Mucosa of descending colon (tissue), 3 donors: ENCODE measurements around the gene PDGFB. TPM values are rescaled to one million over a fixed set of nuclear protein-coding genes. Genes with fewer than 3 reads are reported as not detected.

Experiments used
- ATAC-seq: fragments of 200-7000 bp; cut with Tn5 transposase; one replicate; pipeline ENCODE4 v1.9.1; 2020; ENCODE audit warnings: mild to moderate bottlenecking, moderate library complexity
- DNase-seq, 3 donors: peaks; one replicate each; pipeline ENCODE4 v3.0.0-alpha.2; 2020
- H3K36me3 ChIP-seq: fragments of 200-600 bp; one replicate; pipeline ENCODE4 v1.8.0; 2021; ENCODE audit warnings: low read depth, mild to moderate bottlenecking
- H3K4me1 ChIP-seq: fragments of 200-600 bp; one replicate; pipeline ENCODE4 v1.8.0; 2021; ENCODE audit warnings: low read depth, mild to moderate bottlenecking
- H3K4me3 ChIP-seq: fragments of 200-600 bp; one replicate; pipeline ENCODE4 v1.8.0; 2021; ENCODE audit warnings: mild to moderate bottlenecking
- H3K9me3 ChIP-seq: fragments of 200-600 bp; one replicate; pipeline ENCODE4 v1.8.0; 2021; ENCODE audit warnings: mild to moderate bottlenecking
- intact Hi-C, 2 donors: fragments of 100-400 bp; cut with DNase I in 1 of 2; cut with micrococcal nuclease in 1 of 2; formaldehyde crosslinking; loops; one replicate each; pipeline versions ENCODE4 v1.11.0 to v1.11.1; 2022; cut with DNase I, micrococcal nuclease
- total RNA-seq, 3 donors: library from RNA; stranded (reverse); fragmentation: NEBNext Ultra II Directional in 2 of 3; extraction: Animal tissue kit (Norgen Biotek cat#: 25700) in 2 of 3; gene quantifications; one replicate each; pipeline versions ENCODE4 v1.2.1 to v1.2.4, GENCODE V29; 2021 to 2023
- TF ChIP-seq, protein P1 (sequence below): fragments of 200-600 bp; IDR thresholded peaks from one replicate; pipeline ENCODE4 v1.8.0; 2022; ENCODE audit warnings: antibody characterized with exemption, mild to moderate bottlenecking
- donor health status: DM: no; HTN: no; CAD: no; lungs with moderate emphysema.
- donor health status: DM: no; HTN: no; CAD: no.
- donor health status: DM: no; HTN: yes; CAD: no.

Gene PDGFB
- total RNA-seq, 3 donors from 2014 or later = 1.8 to 16.6 (median 5.4) TPM

DNA sequence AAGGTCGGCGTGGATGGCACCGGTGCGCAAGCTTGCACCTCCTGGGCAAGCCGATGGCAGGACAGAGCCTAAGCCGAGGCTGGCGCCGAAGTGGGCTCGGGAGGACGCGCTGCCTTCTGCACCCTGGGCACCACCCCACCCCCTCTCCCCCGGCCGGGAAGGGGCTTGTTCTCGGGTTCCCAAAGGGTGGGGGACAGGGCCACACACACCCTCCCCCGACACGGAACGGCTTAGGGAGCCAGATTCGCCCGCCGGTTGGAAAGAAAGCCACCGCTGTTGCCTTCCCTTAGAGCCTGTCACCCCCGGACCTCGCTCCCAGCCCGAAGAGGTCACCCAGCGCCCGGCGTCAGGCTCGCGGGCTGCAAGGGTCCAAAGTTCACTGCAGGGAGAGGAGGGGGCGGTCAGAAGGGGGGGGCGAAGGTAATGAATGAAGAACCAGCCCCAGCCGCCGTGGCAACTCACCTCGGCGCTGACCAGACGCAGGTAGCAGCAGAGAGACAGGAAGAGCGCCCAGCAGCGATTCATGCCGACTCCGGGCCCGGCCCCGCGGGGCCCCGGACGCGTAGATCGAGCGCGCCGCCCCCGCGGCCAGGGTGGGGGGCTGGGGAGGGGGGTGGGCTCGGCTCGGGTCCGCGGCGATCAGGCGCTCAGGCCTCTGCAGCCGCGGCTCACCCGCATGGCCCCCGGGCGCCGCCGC, 1.2 kb downstream of the PDGFB start:
- TF ChIP-seq, protein P1, sequence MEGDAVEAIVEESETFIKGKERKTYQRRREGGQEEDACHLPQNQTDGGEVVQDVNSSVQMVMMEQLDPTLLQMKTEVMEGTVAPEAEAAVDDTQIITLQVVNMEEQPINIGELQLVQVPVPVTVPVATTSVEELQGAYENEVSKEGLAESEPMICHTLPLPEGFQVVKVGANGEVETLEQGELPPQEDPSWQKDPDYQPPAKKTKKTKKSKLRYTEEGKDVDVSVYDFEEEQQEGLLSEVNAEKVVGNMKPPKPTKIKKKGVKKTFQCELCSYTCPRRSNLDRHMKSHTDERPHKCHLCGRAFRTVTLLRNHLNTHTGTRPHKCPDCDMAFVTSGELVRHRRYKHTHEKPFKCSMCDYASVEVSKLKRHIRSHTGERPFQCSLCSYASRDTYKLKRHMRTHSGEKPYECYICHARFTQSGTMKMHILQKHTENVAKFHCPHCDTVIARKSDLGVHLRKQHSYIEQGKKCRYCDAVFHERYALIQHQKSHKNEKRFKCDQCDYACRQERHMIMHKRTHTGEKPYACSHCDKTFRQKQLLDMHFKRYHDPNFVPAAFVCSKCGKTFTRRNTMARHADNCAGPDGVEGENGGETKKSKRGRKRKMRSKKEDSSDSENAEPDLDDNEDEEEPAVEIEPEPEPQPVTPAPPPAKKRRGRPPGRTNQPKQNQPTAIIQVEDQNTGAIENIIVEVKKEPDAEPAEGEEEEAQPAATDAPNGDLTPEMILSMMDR = no peak
- intact Hi-C loops = no loop called here
- peaks cover 51% of the 10 kb centered on the region for H3K4me1 ChIP-seq
- ATAC-seq (no peak), DNase-seq (no peak)
- H3K36me3 ChIP-seq = no peaks in the 10 kb centered on the region
- no peaks in the 10 kb centered on the region for H3K9me3 ChIP-seq
- no peak overlapping the region for H3K4me3 ChIP-seq

DNA sequence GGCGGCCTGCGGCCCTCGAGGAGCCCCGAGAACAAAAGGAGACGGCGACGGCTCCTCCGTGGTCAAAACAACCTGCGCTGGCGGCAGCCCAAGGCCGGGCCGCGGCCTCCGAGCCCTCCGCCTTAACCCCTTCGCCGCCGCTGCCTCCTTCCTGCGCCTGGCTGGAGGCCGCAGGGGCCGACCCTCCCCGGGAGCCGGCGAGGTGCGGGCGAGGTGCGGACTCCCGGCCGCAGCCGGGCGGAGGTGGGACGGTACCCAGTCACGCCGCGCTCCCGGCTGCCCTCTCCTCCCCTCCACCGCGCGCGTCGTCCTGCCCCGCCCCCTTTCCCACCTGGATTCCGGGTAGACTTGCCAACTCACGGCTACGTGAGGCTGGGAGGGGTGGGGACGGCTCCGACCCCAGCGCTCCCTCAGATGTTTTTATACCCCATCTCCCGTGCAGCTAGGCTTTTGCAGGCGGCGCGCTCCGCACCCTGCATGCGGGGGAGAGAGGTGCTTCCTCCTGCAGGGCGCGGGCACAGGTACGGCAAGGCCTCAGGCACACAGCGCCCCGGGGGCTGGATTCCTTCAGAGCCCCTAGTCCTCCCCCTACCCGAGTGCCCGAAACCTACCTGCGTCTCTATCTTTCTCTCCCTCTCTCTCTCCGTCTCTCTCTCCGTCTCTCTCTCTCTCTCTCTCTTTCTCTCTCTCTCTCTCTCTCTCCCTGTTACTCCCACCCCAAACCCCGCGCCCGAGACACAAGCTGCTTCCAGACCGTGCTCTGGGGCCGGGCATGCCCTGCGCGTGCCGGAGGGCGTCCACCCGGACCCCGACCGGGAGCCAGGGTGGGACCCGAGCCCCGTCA, 2.0 kb downstream of the PDGFB start:
- no peak for DNase-seq
- Histone ChIP-seq H3K4me1 (peaks cover 54% of the 10 kb centered on the region), H3K9me3 (no peaks in the 10 kb centered on the region), H3K36me3 (no peaks in the 10 kb centered on the region), H3K4me3 (no peak overlapping the region)
- TF ChIP-seq, protein P1 = no peak
- intact Hi-C loops = no loop called here
- no peak for ATAC-seq

DNA sequence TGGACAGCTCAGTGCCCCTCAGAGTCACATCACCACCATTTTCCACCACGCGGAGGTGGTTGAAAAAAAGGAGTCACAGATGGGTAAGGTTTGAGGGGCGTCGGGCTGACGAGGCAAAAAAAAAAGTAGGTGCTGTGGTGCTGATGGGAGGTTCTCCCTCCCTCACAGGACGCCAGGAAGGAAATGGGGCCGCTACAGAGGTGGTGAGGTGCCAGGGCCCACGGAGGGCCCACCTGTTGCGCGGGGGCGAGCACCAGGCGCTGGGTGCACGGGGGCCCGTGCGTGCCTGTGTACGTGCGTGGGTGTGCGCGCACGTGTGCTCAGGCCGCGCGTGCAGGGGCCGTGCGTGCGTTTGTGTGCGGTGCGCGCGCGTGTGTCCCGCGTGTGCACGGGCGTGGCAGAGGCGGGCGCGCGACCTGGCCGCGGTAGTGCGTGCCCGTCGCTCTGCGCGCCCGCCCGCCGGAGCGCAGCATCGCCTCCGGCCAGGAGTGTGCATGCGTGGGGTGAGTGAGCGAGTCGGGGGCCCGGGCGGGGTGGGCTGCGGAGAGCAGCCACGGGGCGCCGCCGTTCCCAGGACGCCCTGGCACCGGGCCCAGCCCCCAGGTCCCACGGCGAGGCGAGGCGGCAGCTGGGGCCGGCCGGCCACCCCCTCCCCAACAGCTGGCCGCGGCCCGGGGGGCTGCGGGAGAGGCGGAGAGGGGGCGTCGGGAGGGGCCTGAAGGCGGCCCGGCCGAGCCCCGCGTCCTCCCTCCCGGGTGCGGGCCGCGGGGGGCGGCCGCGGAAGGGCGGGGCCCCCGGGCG, 2.8 kb downstream of the PDGFB start:
- DNase-seq = no peak
- intact Hi-C loops = no loop called here
- no peaks in the 10 kb centered on the region for H3K36me3 ChIP-seq
- H3K4me1 ChIP-seq = peaks cover 60% of the 10 kb centered on the region
- no peaks in the 10 kb centered on the region for H3K9me3 ChIP-seq
- ATAC-seq = peak; percentile 3
- no peak overlapping the region for H3K4me3 ChIP-seq
- TF ChIP-seq, protein P1 = no peak

DNA sequence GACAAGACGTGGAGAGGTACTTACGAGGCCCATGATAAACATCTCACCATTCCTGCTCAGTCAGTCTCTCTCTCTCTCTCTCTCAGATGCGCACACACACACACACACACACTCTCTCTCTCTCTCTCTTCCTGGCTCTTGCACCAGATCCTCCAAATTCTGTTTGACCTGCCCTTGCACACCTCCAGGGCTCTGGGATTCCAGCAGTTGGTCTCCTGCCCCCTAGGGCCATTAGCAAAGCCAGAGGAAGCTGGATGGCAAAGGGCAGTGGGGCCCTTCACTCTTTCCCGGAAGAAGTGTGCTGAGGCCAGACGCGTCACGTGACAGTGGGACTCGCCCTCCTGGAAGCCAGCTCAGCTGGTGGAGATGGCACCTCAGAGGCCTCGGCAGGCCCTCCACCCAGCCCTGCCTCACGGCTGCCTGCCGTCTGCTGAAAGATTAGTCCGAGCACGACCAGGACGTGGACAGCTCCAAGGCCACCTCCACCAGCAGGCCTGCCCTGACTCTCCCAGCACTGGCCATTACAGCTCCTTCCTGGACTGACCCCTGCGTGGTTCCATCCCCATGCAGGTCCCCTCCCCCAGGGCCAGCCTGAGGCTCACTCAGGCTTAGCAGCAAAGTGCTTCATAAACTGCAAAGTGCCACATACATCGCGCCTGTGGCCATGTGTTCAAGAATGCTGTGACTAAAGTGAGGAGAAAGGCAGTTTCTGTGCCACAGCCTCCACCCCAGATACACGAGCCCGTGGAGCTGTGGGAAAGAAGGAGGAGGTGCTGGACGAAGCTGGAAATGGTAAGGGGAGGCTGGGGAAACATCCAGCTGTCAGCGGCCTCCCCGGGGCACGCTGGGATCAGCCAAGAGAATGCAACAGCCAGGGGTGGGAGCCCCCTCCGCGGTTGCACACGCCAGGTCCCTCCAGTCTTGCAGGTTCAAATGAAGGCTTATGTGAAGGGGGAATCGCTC, 3.7 kb downstream of the PDGFB start:
- ATAC-seq (peak; percentile 58), DNase-seq (peak; percentile 78 to 81 (median 79))
- Histone ChIP-seq H3K9me3 (no peaks in the 10 kb centered on the region), H3K36me3 (no peaks in the 10 kb centered on the region), H3K4me3 (no peak overlapping the region), H3K4me1 (peaks cover 68% of the 10 kb centered on the region)
- TF ChIP-seq, protein P1 = no peak
- intact Hi-C loops = no loop called here
